Neural cell (in vitro differentiated cells): ENCODE data around the gene RNU7-1.

ENCODE experiments used
- EP300 ChIP-seq: fragments of 450-650 bp; conservative IDR thresholded peaks from 2 replicates; pipeline ENCODE4 v1.6.1; 2014; ENCODE audit warnings: antibody characterized with exemption, mild to moderate bottlenecking, moderate library complexity; ENCODE audit not compliant: poor library complexity, severe bottlenecking
- EZH2 ChIP-seq: fragments of 200-600, 300-800 bp; shearing (Covaris generic), sonication (generic); IDR thresholded peaks from 2 replicates; pipeline ENCODE4 v1.6.1; 2014; ENCODE audit warnings: antibody characterized with exemption, low read length, borderline replicate concordance, mild to moderate bottlenecking; ENCODE audit not compliant: insufficient read depth, poor library complexity, severe bottlenecking
- MXI1 ChIP-seq: fragments of 450-650 bp; conservative IDR thresholded peaks from 2 replicates; pipeline ENCODE4 v1.6.1; 2014; ENCODE audit warnings: antibody characterized with exemption, mild to moderate bottlenecking; ENCODE audit not compliant: poor library complexity, severe bottlenecking
- TF ChIP-seq, protein P1 (sequence below): fragments of 450-650 bp; IDR thresholded peaks from 2 replicates; pipeline ENCODE4 v1.5.1; 2014; ENCODE audit warnings: antibody characterized with exemption, mild to moderate bottlenecking, moderate library complexity; ENCODE audit not compliant: poor library complexity, severe bottlenecking

DNA sequence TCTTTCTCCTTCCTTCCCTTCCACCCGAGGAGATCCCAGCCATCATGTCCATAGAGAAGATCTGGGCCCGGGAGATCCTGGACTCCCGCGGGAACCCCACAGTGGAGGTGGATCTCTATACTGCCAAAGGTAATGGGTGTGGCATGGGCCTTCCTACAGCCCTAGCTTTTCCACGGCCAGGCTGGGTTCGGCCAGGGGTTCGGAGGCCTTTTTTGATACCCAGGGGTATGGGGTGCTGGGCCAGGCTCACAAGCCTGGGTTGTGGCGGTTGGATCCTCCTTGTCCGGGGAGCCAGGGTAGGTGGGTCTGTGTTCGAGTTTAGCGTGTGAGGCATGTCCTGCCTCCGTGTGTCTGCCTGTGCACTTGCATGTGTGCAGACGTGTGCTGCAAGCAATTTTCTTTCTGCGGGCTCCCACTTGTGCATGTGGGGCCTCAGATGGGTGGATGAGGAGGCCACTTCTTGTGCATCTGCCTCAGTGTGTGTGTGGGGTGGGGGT is 27.8 kb upstream of the RNU7-1 start:
- TF ChIP-seq, protein P1, sequence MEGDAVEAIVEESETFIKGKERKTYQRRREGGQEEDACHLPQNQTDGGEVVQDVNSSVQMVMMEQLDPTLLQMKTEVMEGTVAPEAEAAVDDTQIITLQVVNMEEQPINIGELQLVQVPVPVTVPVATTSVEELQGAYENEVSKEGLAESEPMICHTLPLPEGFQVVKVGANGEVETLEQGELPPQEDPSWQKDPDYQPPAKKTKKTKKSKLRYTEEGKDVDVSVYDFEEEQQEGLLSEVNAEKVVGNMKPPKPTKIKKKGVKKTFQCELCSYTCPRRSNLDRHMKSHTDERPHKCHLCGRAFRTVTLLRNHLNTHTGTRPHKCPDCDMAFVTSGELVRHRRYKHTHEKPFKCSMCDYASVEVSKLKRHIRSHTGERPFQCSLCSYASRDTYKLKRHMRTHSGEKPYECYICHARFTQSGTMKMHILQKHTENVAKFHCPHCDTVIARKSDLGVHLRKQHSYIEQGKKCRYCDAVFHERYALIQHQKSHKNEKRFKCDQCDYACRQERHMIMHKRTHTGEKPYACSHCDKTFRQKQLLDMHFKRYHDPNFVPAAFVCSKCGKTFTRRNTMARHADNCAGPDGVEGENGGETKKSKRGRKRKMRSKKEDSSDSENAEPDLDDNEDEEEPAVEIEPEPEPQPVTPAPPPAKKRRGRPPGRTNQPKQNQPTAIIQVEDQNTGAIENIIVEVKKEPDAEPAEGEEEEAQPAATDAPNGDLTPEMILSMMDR, result no peak
- TF ChIP-seq MXI1, result no peak
- no peak for TF ChIP-seq EP300
- no peak for TF ChIP-seq EZH2
